ENCODE measurements around the gene ZNRF1.

ZNRF1 gene

GRCh38 chr16:75038036-75038858 lies 39.4 kb downstream of the ZNRF1 start:
- no peaks in the 10 kb centered on the region for H3K4me1 Mint-ChIP-seq
- H3K27ac Mint-ChIP-seq (ENCODE audit: low read depth), result no peak overlapping the region
- H3K9me3 Mint-ChIP-seq, result no peaks in the 10 kb centered on the region
- H3K4me3 Mint-ChIP-seq, result no peak overlapping the region
- no peak for ATAC-seq (replicated peaks; ENCODE audit: extremely low read depth, poor library complexity, severe bottlenecking)
- no peaks in the 10 kb centered on the region for H3K36me3 Mint-ChIP-seq (ENCODE audit: insufficient read depth)
- DNase-seq (ENCODE audit: low spot score in 2 of 2), result no peak
- H3K27me3 Mint-ChIP-seq, result no peaks in the 10 kb centered on the region

- DNase-seq (ENCODE audit: low spot score in 2 of 2), result no peak
- no peak overlapping the region for H3K27ac Mint-ChIP-seq (ENCODE audit: low read depth)
- H3K9me3 Mint-ChIP-seq, result no peaks in the 10 kb centered on the region
- no peaks in the 10 kb centered on the region for H3K36me3 Mint-ChIP-seq (ENCODE audit: insufficient read depth)
- no peaks in the 10 kb centered on the region for H3K4me1 Mint-ChIP-seq
- no peak for ATAC-seq (replicated peaks; ENCODE audit: extremely low read depth, poor library complexity, severe bottlenecking)
- H3K4me3 Mint-ChIP-seq, result no peak overlapping the region
- H3K27me3 Mint-ChIP-seq, result no peaks in the 10 kb centered on the region
Measured at GRCh38 chr16:75039941-75040340, 41.1 kb downstream of the ZNRF1 start.

GRCh38 chr16:75042426-75043174 lies 43.8 kb downstream of the ZNRF1 start:
- DNase-seq (ENCODE audit: low spot score in 2 of 2) (no peak), ATAC-seq (replicated peaks; ENCODE audit: extremely low read depth, poor library complexity, severe bottlenecking) (no peak)
- no peaks in the 10 kb centered on the region for H3K36me3 Mint-ChIP-seq (ENCODE audit: insufficient read depth)
- no peak overlapping the region for H3K4me3 Mint-ChIP-seq
- H3K27me3 Mint-ChIP-seq, result no peaks in the 10 kb centered on the region
- H3K4me1 Mint-ChIP-seq, result no peaks in the 10 kb centered on the region
- no peak overlapping the region for H3K27ac Mint-ChIP-seq (ENCODE audit: low read depth)
- H3K9me3 Mint-ChIP-seq, result no peaks in the 10 kb centered on the region

GRCh38 chr16:75043175-75043895 lies 44.5 kb downstream of the ZNRF1 start:
- no peaks in the 10 kb centered on the region for H3K27me3 Mint-ChIP-seq
- ATAC-seq (replicated peaks; ENCODE audit: extremely low read depth, poor library complexity, severe bottlenecking), result no peak
- H3K4me3 Mint-ChIP-seq, result no peak overlapping the region

GRCh38 chr16:75044800-75045361 lies 46.1 kb downstream of the ZNRF1 start:
- DNase-seq (ENCODE audit: low spot score in 2 of 2) (no peak), ATAC-seq (replicated peaks; ENCODE audit: extremely low read depth, poor library complexity, severe bottlenecking) (no peak)
- no peaks in the 10 kb centered on the region for H3K9me3 Mint-ChIP-seq
- H3K4me3 Mint-ChIP-seq, result no peak overlapping the region
- no peaks in the 10 kb centered on the region for H3K4me1 Mint-ChIP-seq
- H3K36me3 Mint-ChIP-seq (ENCODE audit: insufficient read depth), result no peaks in the 10 kb centered on the region
- no peaks in the 10 kb centered on the region for H3K27me3 Mint-ChIP-seq
- no peak overlapping the region for H3K27ac Mint-ChIP-seq (ENCODE audit: low read depth)

More at GRCh38 chr16:75043175-75043895, 44.5 kb downstream of the ZNRF1 start:
- DNase-seq (ENCODE audit: low spot score in 2 of 2), result no peak
- Mint-ChIP-seq H3K4me1 (no peaks in the 10 kb centered on the region), H3K36me3 (ENCODE audit: insufficient read depth) (no peaks in the 10 kb centered on the region), H3K27ac (ENCODE audit: low read depth) (no peak overlapping the region), H3K9me3 (no peaks in the 10 kb centered on the region)

GRCh38 chr16:75045424-75045823 lies 46.6 kb downstream of the ZNRF1 start:
- H3K36me3 Mint-ChIP-seq (ENCODE audit: insufficient read depth), result no peaks in the 10 kb centered on the region
- H3K4me3 Mint-ChIP-seq, result no peak overlapping the region
- DNase-seq (ENCODE audit: low spot score in 2 of 2) (no peak), ATAC-seq (replicated peaks; ENCODE audit: extremely low read depth, poor library complexity, severe bottlenecking) (no peak)
- no peaks in the 10 kb centered on the region for H3K4me1 Mint-ChIP-seq
- H3K27ac Mint-ChIP-seq (ENCODE audit: low read depth), result no peak overlapping the region
- H3K9me3 Mint-ChIP-seq, result no peaks in the 10 kb centered on the region
- no peaks in the 10 kb centered on the region for H3K27me3 Mint-ChIP-seq

- DNase-seq (ENCODE audit: low spot score in 2 of 2), result no peak
- H3K36me3 Mint-ChIP-seq (ENCODE audit: insufficient read depth), result no peaks in the 10 kb centered on the region
- H3K4me1 Mint-ChIP-seq, result no peaks in the 10 kb centered on the region
- H3K4me3 Mint-ChIP-seq, result no peak overlapping the region
- H3K27me3 Mint-ChIP-seq, result no peaks in the 10 kb centered on the region
- no peaks in the 10 kb centered on the region for H3K9me3 Mint-ChIP-seq
- H3K27ac Mint-ChIP-seq (ENCODE audit: low read depth), result no peak overlapping the region
- no peak for ATAC-seq (replicated peaks; ENCODE audit: extremely low read depth, poor library complexity, severe bottlenecking)
Measured at GRCh38 chr16:75048054-75048453, 49.2 kb downstream of the ZNRF1 start.

- Mint-ChIP-seq H3K36me3 (ENCODE audit: insufficient read depth) (no peaks in the 10 kb centered on the region), H3K9me3 (no peaks in the 10 kb centered on the region), H3K4me3 (no peak overlapping the region), H3K27ac (ENCODE audit: low read depth) (no peak overlapping the region), H3K4me1 (no peaks in the 10 kb centered on the region), H3K27me3 (no peaks in the 10 kb centered on the region)
- DNase-seq (ENCODE audit: low spot score in 2 of 2) (no peak), ATAC-seq (replicated peaks; ENCODE audit: extremely low read depth, poor library complexity, severe bottlenecking) (no peak)
Measured at GRCh38 chr16:75048530-75048929, 49.7 kb downstream of the ZNRF1 start.

GRCh38 chr16:75052481-75053202 lies 53.8 kb downstream of the ZNRF1 start:
- peaks cover 3% of the 10 kb centered on the region for H3K36me3 Mint-ChIP-seq (ENCODE audit: insufficient read depth)
- no peaks in the 10 kb centered on the region for H3K27me3 Mint-ChIP-seq
- ATAC-seq (replicated peaks; ENCODE audit: extremely low read depth, poor library complexity, severe bottlenecking) (no peak), DNase-seq (ENCODE audit: low spot score in 2 of 2) (no peak)
- H3K9me3 Mint-ChIP-seq, result no peaks in the 10 kb centered on the region
- H3K4me3 Mint-ChIP-seq, result no peak overlapping the region
- H3K4me1 Mint-ChIP-seq, result no peaks in the 10 kb centered on the region
- H3K27ac Mint-ChIP-seq (ENCODE audit: low read depth), result no peak overlapping the region

GRCh38 chr16:75053791-75054555 lies 55.1 kb downstream of the ZNRF1 start:
- Mint-ChIP-seq H3K36me3 (ENCODE audit: insufficient read depth) (peaks cover 3% of the 10 kb centered on the region), H3K4me1 (no peaks in the 10 kb centered on the region), H3K27ac (ENCODE audit: low read depth) (no peak overlapping the region), H3K9me3 (no peaks in the 10 kb centered on the region), H3K4me3 (no peak overlapping the region), H3K27me3 (no peaks in the 10 kb centered on the region)
- no peak for ATAC-seq (replicated peaks; ENCODE audit: extremely low read depth, poor library complexity, severe bottlenecking)
- DNase-seq (ENCODE audit: low spot score in 2 of 2), result no peak

GRCh38 chr16:75054556-75054947 lies 55.7 kb downstream of the ZNRF1 start:
- Mint-ChIP-seq H3K27me3 (no peaks in the 10 kb centered on the region), H3K9me3 (no peaks in the 10 kb centered on the region), H3K4me3 (no peak overlapping the region), H3K36me3 (ENCODE audit: insufficient read depth) (peaks cover 3% of the 10 kb centered on the region), H3K27ac (ENCODE audit: low read depth) (no peak overlapping the region), H3K4me1 (no peaks in the 10 kb centered on the region)
- DNase-seq (ENCODE audit: low spot score in 2 of 2) (no peak), ATAC-seq (replicated peaks; ENCODE audit: extremely low read depth, poor library complexity, severe bottlenecking) (no peak)
